ENCODE data around the gene FADS2.

The FADS2 gene

DNA sequence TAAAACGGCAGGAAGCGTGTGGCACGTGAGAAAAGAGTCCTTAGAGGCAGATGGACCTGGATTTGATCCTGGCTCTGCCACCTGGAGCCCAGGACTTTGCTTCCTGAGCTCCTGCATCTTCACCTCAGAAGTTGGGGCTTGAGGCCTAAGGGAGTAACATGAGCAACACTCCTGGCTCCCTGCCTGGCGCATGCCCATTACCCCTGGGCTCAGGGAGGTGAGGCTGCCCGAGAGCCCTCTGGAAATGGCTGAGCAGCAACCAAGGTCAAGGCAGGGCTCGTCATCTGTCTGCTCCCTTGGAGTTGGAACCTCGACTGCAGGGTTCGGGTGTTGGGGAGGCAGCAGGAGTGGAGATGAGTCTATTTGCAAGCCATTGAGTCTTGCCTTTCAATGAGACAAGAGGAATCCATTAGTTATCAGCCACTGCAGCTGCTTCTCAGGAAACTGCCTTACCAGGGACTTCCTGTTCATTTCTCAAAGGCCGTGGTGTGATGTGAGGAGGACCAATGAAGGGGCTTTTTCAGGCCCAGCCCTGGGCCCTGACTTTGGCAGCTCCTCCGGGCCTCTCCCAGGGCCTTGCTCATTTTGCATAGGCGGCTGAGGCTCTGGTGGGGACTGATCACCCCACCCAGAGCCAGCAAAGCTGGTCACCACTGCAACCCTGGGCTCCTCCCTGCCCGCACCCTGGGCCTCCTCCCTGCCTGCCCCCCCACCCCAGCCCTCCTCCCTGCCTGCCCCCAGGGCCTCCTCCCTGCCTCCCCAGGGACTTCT, 6.4 kb downstream of the FADS2 start:
- peak; percentile 86 for DNase-seq (ENCODE audit: low spot score)
- TF ChIP-seq, protein P1, sequence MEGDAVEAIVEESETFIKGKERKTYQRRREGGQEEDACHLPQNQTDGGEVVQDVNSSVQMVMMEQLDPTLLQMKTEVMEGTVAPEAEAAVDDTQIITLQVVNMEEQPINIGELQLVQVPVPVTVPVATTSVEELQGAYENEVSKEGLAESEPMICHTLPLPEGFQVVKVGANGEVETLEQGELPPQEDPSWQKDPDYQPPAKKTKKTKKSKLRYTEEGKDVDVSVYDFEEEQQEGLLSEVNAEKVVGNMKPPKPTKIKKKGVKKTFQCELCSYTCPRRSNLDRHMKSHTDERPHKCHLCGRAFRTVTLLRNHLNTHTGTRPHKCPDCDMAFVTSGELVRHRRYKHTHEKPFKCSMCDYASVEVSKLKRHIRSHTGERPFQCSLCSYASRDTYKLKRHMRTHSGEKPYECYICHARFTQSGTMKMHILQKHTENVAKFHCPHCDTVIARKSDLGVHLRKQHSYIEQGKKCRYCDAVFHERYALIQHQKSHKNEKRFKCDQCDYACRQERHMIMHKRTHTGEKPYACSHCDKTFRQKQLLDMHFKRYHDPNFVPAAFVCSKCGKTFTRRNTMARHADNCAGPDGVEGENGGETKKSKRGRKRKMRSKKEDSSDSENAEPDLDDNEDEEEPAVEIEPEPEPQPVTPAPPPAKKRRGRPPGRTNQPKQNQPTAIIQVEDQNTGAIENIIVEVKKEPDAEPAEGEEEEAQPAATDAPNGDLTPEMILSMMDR (IDR thresholded peaks at IDR 0.05; ENCODE audit: extremely low read depth, missing control alignments) = no peak

DNA sequence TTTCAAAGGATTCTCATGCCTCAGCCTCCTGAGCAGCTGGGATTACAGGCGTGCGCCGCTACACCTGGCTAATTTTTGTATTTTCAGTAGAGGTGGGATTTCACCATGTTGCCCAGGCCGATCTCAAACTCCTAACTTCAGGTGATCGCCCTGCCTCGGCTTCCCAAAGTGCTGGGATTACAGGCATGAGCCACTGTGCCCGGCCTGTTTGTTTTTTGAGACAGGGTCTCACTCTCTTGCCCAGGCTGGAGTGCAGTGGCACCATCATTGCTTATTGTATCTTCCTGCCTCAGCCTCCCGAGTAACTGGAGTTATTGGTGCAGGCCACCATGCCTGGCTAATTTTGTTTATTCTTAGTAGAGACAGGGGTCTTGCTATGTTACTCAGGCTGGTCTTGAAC, 8.1 kb downstream of the FADS2 start:
- TF ChIP-seq, protein P1 (IDR thresholded peaks at IDR 0.05; ENCODE audit: extremely low read depth, missing control alignments) = no peak
- no peak for DNase-seq (ENCODE audit: low spot score)

DNA sequence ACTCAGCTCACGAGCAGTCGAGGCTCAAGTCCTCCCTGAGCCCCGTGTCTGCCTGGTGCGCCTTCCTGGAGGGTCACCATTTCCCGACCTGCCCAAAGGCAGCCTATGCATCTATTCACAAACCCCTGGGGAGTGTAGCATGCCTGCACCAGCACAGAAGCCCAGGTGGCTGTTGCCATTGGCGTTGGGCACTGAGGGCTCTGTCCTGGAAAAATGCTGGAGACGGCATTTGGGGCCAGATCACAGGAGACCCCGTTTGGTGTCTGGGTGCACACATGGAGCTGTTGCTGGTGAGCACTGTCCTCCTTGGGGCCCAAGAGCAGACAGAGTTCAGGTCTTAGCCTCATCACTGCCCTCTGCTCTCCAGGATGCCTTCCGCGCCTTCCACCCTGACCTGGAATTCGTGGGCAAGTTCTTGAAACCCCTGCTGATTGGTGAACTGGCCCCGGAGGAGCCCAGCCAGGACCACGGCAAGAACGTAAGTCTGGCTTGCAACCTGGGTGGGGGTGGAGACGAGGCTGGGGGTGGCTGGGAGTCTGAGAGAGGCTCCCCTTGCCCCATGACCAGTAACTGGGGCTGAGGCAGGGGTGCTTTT, 9.4 kb downstream of the FADS2 start:
- no peak for DNase-seq (ENCODE audit: low spot score)
- TF ChIP-seq, protein P1 (IDR thresholded peaks at IDR 0.05; ENCODE audit: extremely low read depth, missing control alignments) = no peak

- no peak for DNase-seq (ENCODE audit: low spot score)
- TF ChIP-seq, protein P1 (IDR thresholded peaks at IDR 0.05; ENCODE audit: extremely low read depth, missing control alignments) = no peak
Observed at GRCh38 chr11:61838501-61838900, 10.4 kb downstream of the FADS2 start.

- TF ChIP-seq, protein P1 (IDR thresholded peaks at IDR 0.05; ENCODE audit: extremely low read depth, missing control alignments) = no peak
- DNase-seq (ENCODE audit: low spot score) = no peak
Observed at GRCh38 chr11:61838921-61839320, 10.8 kb downstream of the FADS2 start.

GRCh38 chr11:61839742-61840141, 11.6 kb downstream of the FADS2 start:
- DNase-seq (ENCODE audit: low spot score) = no peak
- TF ChIP-seq, protein P1 (IDR thresholded peaks at IDR 0.05; ENCODE audit: extremely low read depth, missing control alignments) = no peak

- TF ChIP-seq, protein P1 (IDR thresholded peaks at IDR 0.05; ENCODE audit: extremely low read depth, missing control alignments) = no peak
- no peak for DNase-seq (ENCODE audit: low spot score)
Observed at GRCh38 chr11:61840371-61840770, 12.3 kb downstream of the FADS2 start.

Measured in GM20000 (cell line).